ENCODE results near the gene NFIX. TPM values are rescaled to one million over a fixed set of nuclear protein-coding genes. Genes with fewer than 3 reads are reported as not detected.

Gene NFIX
- total RNA-seq, 2 donors from 2014 or later = 0.75 to 0.86 TPM

DNA sequence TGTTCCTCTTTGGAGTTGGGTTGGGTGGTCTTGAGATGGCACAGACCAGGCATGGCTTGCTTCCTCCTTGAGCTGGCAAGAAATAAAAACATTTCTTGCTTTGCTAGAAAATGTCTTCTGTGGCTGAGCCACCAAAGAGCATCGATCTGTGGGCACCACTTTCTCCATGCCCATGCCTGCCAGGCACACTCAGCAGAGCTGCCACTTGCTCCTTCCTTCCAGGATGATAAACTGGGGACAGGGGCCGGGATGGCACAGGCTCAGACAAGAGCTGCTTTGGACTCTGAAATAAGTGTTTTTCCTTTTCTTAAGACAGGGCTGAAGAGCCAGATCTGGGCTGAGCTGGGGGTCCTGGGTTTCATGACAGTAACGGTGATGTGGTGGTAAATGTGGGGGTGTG, 32.8 kb downstream of the NFIX start:
- Mint-ChIP-seq H3K27ac (no peak overlapping the region), H3K36me3 (ENCODE audit: low read depth) (peaks cover 10% of the 10 kb centered on the region), H3K27me3 (peaks cover 51% of the 10 kb centered on the region), H3K4me3 (no peak overlapping the region), H3K4me1 (peaks cover 16% of the 10 kb centered on the region)
- no peak for DNase-seq
- no peaks in the 10 kb centered on the region for H3K9me3 ChIP-seq (ENCODE audit: control insufficient read depth, low read length, poor library complexity, severe bottlenecking)
- ATAC-seq = no peak

DNA sequence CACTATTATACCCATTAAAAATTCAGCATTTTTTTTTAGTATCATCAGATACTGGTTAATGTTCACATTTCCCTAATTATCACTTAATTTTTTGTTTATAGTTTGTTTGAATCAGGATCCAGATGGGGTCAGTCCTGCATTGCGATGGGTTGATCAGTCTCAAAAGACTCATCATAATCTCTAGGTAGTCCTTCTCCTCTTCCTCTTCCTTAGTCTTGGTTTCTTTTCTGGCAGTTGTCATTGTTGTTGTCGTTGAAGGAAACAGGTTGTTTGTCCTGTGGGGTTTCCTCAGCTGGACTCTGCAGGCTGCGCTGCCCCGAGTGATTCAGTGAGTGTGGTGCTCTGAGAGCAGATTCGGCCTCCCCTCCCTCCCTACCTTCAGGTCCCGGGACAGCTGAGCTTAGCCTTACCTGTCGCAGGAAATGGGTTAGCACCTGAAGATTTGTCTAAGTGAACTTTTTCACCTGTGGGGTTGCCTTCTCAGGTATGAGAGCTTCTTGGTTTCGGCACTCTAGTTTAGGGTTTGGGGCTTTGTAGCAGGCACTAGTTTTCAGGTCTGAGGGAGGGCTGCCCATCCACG, 34.1 kb downstream of the NFIX start:
- Mint-ChIP-seq H3K4me1 (peaks cover 10% of the 10 kb centered on the region), H3K36me3 (ENCODE audit: low read depth) (peaks cover 8% of the 10 kb centered on the region), H3K27me3 (peaks cover 45% of the 10 kb centered on the region), H3K4me3 (no peak overlapping the region), H3K27ac (no peak overlapping the region)
- no peak for ATAC-seq
- no peak for DNase-seq
- H3K9me3 ChIP-seq (ENCODE audit: control insufficient read depth, low read length, poor library complexity, severe bottlenecking) = no peaks in the 10 kb centered on the region

DNA sequence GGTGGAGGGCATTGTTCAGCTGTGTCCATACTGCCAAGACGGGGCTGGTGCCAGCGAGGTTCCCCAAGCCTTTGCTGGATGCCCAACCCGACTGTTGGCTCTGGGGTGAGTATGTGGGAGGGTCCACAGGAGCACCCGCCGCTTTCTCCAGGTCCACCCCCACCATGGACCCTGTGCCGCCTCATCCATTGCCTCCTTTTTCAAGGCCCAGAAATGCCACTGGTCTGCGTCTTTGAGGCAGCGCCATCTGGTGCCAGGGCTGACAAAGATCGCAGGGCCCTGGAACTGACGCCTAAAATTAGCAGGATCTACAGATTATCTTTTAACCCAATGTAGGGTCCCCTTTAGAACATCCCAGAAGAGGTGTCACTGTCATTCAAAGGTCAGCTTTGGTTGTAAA, 34.6 kb downstream of the NFIX start:
- H3K27me3 Mint-ChIP-seq = peaks cover 40% of the 10 kb centered on the region
- DNase-seq = no peak
- peaks cover 6% of the 10 kb centered on the region for H3K36me3 Mint-ChIP-seq (ENCODE audit: low read depth)

DNA sequence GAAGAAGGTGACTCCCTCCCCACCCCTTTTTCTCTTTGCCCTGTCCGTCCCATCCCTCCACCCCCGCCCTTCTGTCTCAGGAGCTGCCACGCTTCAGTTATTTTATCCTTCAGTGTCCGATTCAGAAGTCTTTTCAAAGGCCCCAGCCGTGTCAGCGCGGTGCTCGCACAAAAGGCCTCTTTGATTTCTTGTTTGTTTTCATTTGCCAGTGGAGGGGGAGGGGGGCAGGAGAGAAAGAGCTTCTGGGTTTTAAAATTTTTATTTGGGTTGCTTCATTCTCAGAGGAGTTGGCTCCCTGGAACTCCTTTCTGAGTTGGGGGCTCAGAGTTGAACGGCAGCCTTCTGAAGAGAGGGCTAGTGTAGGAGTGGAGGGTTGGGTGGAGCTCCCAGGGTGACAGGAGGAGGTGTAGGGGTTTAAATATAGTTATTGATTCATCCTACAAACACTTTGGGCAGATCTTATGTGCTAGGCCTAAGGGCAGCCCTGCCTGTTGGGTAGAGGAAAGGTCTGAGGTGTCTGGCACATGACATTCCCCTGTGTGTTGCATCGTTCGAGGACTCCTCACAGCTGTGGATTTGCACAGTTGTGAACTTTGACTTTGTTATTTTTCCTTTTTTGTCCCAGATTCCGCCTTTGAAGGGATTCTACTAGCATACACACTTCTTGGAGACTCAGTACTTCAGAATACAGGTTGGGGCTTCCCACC, 36.8 kb downstream of the NFIX start:
- Mint-ChIP-seq H3K4me3 (no peak overlapping the region), H3K27ac (no peak overlapping the region), H3K27me3 (peaks cover 39% of the 10 kb centered on the region), H3K4me1 (peaks cover 3% of the 10 kb centered on the region), H3K36me3 (ENCODE audit: low read depth) (no peaks in the 10 kb centered on the region)
- DNase-seq (no peak), ATAC-seq (no peak)
- H3K9me3 ChIP-seq (ENCODE audit: control insufficient read depth, low read length, poor library complexity, severe bottlenecking) = no peaks in the 10 kb centered on the region

More for the DNA sequence above, 34.6 kb downstream of the NFIX start:
- H3K27ac Mint-ChIP-seq = no peak overlapping the region
- no peaks in the 10 kb centered on the region for H3K9me3 ChIP-seq (ENCODE audit: control insufficient read depth, low read length, poor library complexity, severe bottlenecking)
- no peak overlapping the region for H3K4me3 Mint-ChIP-seq
- ATAC-seq = no peak
- peaks cover 8% of the 10 kb centered on the region for H3K4me1 Mint-ChIP-seq

DNA sequence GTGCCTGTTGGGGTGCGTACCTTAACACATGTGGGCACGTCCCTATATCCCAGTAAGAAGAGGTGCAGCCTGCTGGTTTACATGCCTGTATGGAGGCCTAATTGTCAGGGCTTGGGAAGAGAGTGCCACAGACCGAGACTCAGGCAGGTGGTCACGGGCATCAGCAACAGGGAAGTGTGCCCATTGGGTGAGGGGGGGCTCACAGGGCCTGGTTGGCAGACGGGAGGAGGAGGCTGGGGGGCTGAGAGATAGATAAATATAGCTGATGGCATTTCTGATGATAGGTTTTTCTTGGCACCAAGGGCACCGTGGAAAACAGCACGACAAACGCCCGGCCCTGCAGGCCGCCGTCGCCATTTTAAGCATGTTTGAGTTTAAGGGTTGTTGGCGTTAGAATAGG, 37.6 kb downstream of the NFIX start:
- Mint-ChIP-seq H3K27me3 (peaks cover 45% of the 10 kb centered on the region), H3K4me3 (no peak overlapping the region), H3K27ac (no peak overlapping the region), H3K4me1 (peaks cover 3% of the 10 kb centered on the region), H3K36me3 (ENCODE audit: low read depth) (no peaks in the 10 kb centered on the region)
- DNase-seq (no peak), ATAC-seq (no peak)
- no peaks in the 10 kb centered on the region for H3K9me3 ChIP-seq (ENCODE audit: control insufficient read depth, low read length, poor library complexity, severe bottlenecking)

DNA sequence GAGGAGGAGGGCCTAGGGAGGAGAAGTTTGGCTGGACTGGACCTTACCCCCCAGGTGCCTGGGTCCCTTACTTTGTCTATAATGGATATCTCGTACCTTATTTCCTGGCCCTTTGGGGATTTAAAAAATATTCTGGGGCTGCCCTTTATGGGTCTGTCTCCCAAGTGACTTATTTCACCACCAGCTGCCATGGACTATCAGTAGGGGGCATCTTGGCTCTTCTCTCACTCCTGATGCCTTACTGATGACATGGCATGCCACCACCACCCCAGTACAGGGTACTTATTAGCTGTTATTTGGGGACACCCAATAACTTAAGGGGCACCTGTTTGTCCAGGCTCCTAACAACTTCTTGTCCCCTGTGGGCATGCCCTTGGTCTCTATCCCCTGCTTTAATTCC, 38.0 kb downstream of the NFIX start:
- H3K27ac Mint-ChIP-seq = no peak overlapping the region
- H3K36me3 Mint-ChIP-seq (ENCODE audit: low read depth) = no peaks in the 10 kb centered on the region
- H3K27me3 Mint-ChIP-seq = peaks cover 42% of the 10 kb centered on the region
- DNase-seq (no peak), ATAC-seq (no peak)
- H3K4me1 Mint-ChIP-seq = peaks cover 3% of the 10 kb centered on the region
- no peak overlapping the region for H3K4me3 Mint-ChIP-seq
- no peaks in the 10 kb centered on the region for H3K9me3 ChIP-seq (ENCODE audit: control insufficient read depth, low read length, poor library complexity, severe bottlenecking)

DNA sequence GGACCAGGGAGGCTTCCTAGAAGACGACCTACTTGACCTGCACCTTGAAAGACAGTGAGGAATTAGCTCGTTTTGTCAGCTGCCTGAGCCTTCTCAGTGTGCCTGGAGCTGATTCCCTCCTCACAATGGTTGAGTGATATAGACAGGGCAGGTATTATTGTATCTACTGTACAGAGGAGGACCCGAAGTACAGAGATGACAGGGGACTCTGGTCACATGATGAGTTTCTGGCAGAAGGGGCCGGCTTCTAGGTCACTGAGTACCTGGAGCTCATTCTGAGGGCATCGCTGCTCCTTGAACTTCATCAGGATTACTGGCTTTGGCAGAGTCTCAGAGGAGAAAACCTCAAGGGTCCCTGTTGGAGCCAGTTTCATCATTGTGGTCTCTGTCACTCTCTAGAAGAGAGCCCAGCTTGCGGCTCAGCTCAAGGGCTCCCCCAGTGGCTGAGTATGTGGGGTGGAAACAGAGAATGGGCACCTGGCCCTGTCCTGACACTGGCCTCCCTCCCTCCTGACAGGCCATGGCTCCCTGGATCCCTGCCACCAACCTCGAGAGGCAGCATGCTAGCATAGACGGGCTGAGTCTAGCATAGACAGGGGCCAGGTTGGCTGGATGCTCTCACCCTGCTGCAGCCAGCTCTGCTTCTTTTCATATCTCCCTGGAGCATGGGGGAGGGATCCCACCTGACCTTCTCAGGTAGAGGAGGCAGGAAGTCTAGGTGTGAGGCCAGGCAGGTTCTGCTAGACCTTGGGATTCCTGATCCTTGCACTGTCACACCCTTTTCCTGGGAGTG, 38.7 kb downstream of the NFIX start:
- Mint-ChIP-seq H3K4me1 (peaks cover 3% of the 10 kb centered on the region), H3K27me3 (peaks cover 38% of the 10 kb centered on the region), H3K27ac (no peak overlapping the region), H3K4me3 (no peak overlapping the region), H3K36me3 (ENCODE audit: low read depth) (no peaks in the 10 kb centered on the region)
- no peaks in the 10 kb centered on the region for H3K9me3 ChIP-seq (ENCODE audit: control insufficient read depth, low read length, poor library complexity, severe bottlenecking)
- DNase-seq = no peak
- ATAC-seq = peak; percentile 76

DNA sequence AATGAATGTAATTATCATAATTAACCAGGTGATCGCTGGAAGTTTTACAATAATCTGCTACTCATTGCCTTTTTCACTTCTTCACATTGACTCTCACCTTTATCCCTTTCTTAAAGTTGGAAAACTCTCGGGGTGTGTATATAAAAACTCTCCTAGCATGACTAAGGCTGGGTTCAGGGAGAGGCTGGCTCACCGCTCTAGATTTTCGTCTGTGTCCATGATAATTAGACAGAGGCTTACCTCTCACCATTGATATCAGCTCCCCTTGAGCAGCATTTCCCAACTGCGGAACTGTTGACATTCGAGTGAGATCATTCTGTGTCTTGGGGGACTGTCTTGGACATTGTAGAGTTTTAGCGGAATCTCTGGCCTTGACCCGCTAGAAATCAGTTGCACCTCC, 39.4 kb downstream of the NFIX start:
- Mint-ChIP-seq H3K4me3 (no peak overlapping the region), H3K36me3 (ENCODE audit: low read depth) (no peaks in the 10 kb centered on the region), H3K4me1 (peaks cover 3% of the 10 kb centered on the region), H3K27me3 (peaks cover 35% of the 10 kb centered on the region), H3K27ac (no peak overlapping the region)
- ATAC-seq (no peak), DNase-seq (no peak)
- no peaks in the 10 kb centered on the region for H3K9me3 ChIP-seq (ENCODE audit: control insufficient read depth, low read length, poor library complexity, severe bottlenecking)

DNA sequence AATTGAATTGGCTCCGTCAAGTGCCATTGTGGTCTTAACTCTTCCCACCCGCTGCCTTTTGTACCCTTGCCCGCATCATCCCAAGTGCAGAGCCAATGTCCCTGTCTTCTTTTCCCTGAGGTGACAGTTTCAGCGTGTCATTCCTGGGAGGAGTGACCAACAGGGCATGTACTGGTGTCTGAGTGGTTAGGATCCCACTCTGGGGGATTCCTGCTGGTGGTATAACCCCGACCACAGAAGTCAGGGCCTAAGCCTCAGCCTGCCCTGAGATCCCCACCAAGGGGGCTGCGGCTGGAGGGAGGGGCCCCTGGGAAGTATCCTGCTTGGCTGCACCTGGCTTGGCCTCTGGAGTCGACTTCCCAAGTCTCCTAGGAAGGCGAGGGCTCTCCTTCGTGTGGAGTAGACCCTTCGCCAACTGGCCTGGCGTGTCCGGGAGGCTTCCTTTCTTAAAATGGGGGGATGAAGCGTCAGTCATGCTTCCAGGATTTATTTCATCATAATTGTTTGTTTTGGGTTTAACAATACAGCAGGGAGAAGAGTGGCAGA, 40.6 kb downstream of the NFIX start:
- H3K27me3 Mint-ChIP-seq = peaks cover 31% of the 10 kb centered on the region
- H3K4me1 Mint-ChIP-seq = peaks cover 3% of the 10 kb centered on the region
- H3K4me3 Mint-ChIP-seq = no peak overlapping the region
- no peaks in the 10 kb centered on the region for H3K9me3 ChIP-seq (ENCODE audit: control insufficient read depth, low read length, poor library complexity, severe bottlenecking)
- ATAC-seq (no peak), DNase-seq (no peak)
- H3K36me3 Mint-ChIP-seq (ENCODE audit: low read depth) = no peaks in the 10 kb centered on the region
- no peak overlapping the region for H3K27ac Mint-ChIP-seq

DNA sequence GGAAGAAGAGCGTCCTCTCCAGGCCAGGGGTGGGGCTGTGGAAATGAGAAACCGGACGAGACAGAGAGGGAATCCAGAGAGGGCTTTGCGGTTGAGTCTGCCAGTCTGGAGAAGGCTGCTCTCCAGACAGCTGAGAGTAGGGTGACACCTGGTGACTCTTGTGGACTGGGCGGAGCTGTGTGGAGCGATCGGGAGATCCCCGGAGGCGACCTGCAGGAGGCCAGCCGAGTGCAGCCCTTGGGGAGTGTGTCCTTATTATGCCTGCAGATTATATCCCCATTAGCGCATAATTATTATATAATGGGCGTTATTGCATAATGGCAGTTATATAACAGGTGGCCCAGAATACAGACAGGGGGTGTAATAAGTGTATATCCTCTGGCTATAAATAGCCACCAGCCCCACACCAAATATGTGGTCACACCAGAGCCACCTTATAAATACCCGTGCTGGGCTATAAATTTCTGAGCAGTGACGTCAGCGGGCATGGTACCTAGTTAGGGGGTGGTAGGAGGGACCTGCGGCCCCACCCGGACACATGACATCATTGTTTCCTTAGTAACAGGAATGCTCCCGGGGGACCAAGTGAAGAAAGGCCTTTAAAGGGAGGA, 41.2 kb downstream of the NFIX start:
- H3K4me3 Mint-ChIP-seq = no peak overlapping the region
- DNase-seq = no peak
- H3K27me3 Mint-ChIP-seq = peaks cover 33% of the 10 kb centered on the region
- H3K9me3 ChIP-seq (ENCODE audit: control insufficient read depth, low read length, poor library complexity, severe bottlenecking) = no peaks in the 10 kb centered on the region
- H3K36me3 Mint-ChIP-seq (ENCODE audit: low read depth) = no peaks in the 10 kb centered on the region
- peaks cover 3% of the 10 kb centered on the region for H3K4me1 Mint-ChIP-seq
- no peak for ATAC-seq
- H3K27ac Mint-ChIP-seq = no peak overlapping the region

DNA sequence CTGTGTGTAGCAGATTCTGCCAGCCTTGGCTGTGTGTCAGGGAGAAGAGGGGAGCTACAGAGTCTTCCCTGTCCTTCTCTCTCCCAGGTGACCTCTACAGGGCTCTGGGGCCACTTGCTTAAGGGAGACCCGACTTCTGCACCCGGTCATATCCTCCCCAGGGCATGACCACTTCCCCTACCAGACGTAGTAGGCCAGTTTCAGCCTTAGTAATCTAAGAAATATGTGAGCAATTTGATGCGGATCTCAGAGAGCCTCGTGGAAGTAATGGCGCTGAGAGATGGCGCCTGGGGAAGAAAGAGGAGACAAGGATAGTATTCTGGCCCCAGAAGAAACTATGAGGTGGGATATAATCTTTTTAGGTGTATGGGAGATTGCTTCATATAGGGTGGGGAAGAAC, 41.9 kb downstream of the NFIX start:
- H3K4me1 Mint-ChIP-seq = peaks cover 3% of the 10 kb centered on the region
- no peaks in the 10 kb centered on the region for H3K9me3 ChIP-seq (ENCODE audit: control insufficient read depth, low read length, poor library complexity, severe bottlenecking)
- no peak for DNase-seq
- ATAC-seq = no peak
- peaks cover 33% of the 10 kb centered on the region for H3K27me3 Mint-ChIP-seq
- H3K27ac Mint-ChIP-seq = no peak overlapping the region
- no peak overlapping the region for H3K4me3 Mint-ChIP-seq
- no peaks in the 10 kb centered on the region for H3K36me3 Mint-ChIP-seq (ENCODE audit: low read depth)

DNA sequence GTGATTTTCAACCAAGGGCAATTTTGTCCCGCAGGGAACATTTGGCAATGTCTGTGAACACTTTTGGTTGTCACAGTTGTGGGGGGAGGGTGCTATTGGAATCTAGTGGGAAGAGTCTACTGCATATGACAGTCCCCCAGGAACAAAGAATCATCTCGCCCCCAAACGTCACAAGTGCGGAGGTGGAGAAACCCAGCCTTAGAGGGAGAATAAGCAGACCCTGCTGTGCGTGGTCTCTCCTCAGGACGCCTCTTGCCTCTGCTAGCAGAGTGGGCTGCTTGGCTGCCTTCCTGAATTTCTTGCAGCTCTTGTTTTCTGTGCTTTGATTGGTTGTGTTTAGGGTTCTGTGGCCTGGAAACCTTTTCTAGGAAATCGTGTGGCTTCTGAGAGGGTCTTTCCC, 42.5 kb downstream of the NFIX start:
- Mint-ChIP-seq H3K36me3 (ENCODE audit: low read depth) (no peaks in the 10 kb centered on the region), H3K4me3 (no peak overlapping the region), H3K27ac (no peak overlapping the region), H3K4me1 (peaks cover 3% of the 10 kb centered on the region), H3K27me3 (peaks cover 33% of the 10 kb centered on the region)
- no peaks in the 10 kb centered on the region for H3K9me3 ChIP-seq (ENCODE audit: control insufficient read depth, low read length, poor library complexity, severe bottlenecking)
- ATAC-seq (no peak), DNase-seq (no peak)
